ENCODE measurements around the gene MRPL50.

DNA sequence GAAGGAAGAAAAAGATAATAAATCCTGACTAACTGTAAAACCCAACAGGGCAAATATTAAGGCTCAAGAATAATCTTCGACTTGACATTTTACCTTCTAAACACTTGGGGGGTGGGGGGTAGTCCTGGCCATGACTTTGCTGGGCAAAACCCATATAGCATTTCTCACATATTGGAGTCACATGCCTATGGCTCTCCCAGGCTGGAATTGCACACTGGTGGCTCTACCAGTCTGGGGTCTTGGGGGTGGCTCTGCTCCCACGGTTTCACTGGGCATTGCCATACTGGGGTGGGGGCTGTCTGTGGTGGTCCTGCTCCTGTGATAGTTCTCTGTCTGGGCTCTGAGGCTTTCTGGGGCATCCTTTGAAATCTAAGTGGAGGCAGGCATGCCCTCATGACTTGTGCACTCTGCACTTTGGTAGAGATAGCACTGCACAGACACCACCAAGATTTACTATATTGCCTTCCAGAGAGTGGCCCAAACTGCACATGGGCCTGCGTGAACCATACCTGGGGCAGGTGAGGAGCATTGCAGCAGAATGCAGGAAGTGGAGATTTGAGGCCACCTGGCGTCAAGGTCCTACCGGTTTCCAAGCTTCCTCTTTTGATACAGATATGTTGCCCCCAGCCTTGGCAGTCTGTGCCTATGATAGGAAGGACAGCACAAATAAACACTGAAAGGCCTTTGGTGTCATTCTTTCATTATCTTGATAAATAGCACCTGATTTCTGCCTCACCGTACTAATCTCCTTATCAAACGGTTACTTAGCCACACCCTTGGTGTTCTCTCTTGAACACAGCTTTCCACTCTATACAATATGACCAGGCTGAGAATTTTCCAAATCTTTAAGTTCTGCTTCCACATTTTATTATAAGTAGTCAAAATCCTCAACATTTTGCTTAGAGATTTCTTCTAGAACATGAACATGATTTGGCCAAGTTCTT is 43.4 kb downstream of the MRPL50 start:
- TF ChIP-seq EZH2phosphoT487 (IDR thresholded peaks at IDR 0.05; ENCODE audit: low read length) (no peak), EZH2 (optimal IDR thresholded peaks at IDR 0.05; ENCODE audit: low read depth, low read length) (no peak)
